K562 (cell line): ENCODE data around the gene PLAAT3. TPM values are rescaled to one million over a fixed set of nuclear protein-coding genes. Genes with fewer than 3 reads are reported as not detected.

Experiments
- ARID1B ChIP-seq: fragments of 450-650 bp; IDR thresholded peaks from 2 replicates; pipeline ENCODE4 v1.6.1; 2016; ENCODE audit warnings: antibody characterized with exemption, mild to moderate bottlenecking, inconsistent platforms
- CUX1 ChIP-seq: fragments of 200-800 bp; sonication (Bioruptor generic); IDR thresholded peaks from 2 replicates; pipeline ENCODE4 v1.6.1; 2016; ENCODE audit warnings: missing genetic modification characterization, missing compliant biosample characterization
- E4F1 ChIP-seq: fragments of 250-450 bp; sonication (Bioruptor Pico); IDR thresholded peaks from 2 replicates; pipeline ENCODE4 v1.5.0; 2021; ENCODE audit warnings: mild to moderate bottlenecking, borderline replicate concordance
- ESRRA ChIP-seq: fragments of 450-650 bp; IDR thresholded peaks from 2 replicates; pipeline ENCODE4 v1.6.1; 2014; ENCODE audit warnings: low read depth, mild to moderate bottlenecking, moderate library complexity, borderline replicate concordance
- ESRRB ChIP-seq: fragments of 250-450 bp; sonication (Bioruptor Pico); IDR thresholded peaks from 2 replicates; pipeline ENCODE4 v1.5.0; 2020; ENCODE audit warnings: mild to moderate bottlenecking, moderate library complexity, borderline replicate concordance
- MCM2 ChIP-seq: fragments of 450-650 bp; IDR thresholded peaks from 2 replicates; pipeline ENCODE4 v1.6.1; 2017; ENCODE audit warnings: low read depth, mild to moderate bottlenecking
- MLX ChIP-seq, 2 experiments: fragments of 450-650 bp in 1 of 2; sonication (generic) in 1 of 2; formaldehyde crosslinking; conservative IDR thresholded peaks; 2 replicates each; pipeline versions ENCODE4 v1.4.0 to v1.8.1; 2020 to 2022; ENCODE audit warnings: mild to moderate bottlenecking in 1 of 2, missing genetic modification reagents in 1 of 2
- SMARCC2 ChIP-seq: fragments of 450-650 bp; IDR thresholded peaks from 2 replicates; pipeline ENCODE4 v1.6.1; 2017; ENCODE audit warnings: antibody characterized with exemption, moderate library complexity, mild to moderate bottlenecking, low read depth
- SOX6 ChIP-seq: fragments of 450-650 bp; IDR thresholded peaks from 2 replicates; pipeline ENCODE4 v1.6.1; 2014; ENCODE audit warnings: mild to moderate bottlenecking
- SRSF7 ChIP-seq: fragments of 200-400 bp; formaldehyde crosslinking; optimal IDR thresholded peaks from 2 replicates; pipeline ENCODE3; 2017; ENCODE audit warnings: mild to moderate bottlenecking, low read depth, low read length
- ZKSCAN3 ChIP-seq: fragments of 250-450 bp; sonication (Bioruptor Pico); IDR thresholded peaks from 2 replicates; pipeline ENCODE4 v1.4.0; 2020
- ZNF143 ChIP-seq: sonication (generic); formaldehyde crosslinking; IDR thresholded peaks from 2 replicates; pipeline ENCODE4 v1.9.0; 2022; ENCODE audit warnings: mild to moderate bottlenecking, missing genetic modification reagents
- ZNF146 ChIP-seq: IDR thresholded peaks from one replicate; pipeline ENCODE4 v1.6.1; 2018; ENCODE audit warnings: missing compliant biosample characterization; ENCODE audit not compliant: unreplicated experiment
- ZNF444 ChIP-seq: fragments of 250-450 bp; sonication (Bioruptor Pico); IDR thresholded peaks from 2 replicates; pipeline ENCODE4 v1.4.0; 2020; ENCODE audit warnings: mild to moderate bottlenecking, moderate library complexity
- ZNF57 ChIP-seq: fragments of 450-650 bp; formaldehyde crosslinking; IDR thresholded peaks from 2 replicates; pipeline ENCODE4 v1.4.0; 2020; ENCODE audit warnings: mild to moderate bottlenecking, moderate library complexity
- ZNF668 ChIP-seq: fragments of 250-450 bp; sonication (Bioruptor Pico); IDR thresholded peaks from 2 replicates; pipeline ENCODE4 v1.8.0; 2022; ENCODE audit warnings: mild to moderate bottlenecking, inconsistent platforms
- ZNF830 ChIP-seq: fragments of 250-450 bp; sonication (Bioruptor Pico); IDR thresholded peaks from 2 replicates; pipeline ENCODE4 v1.5.0; 2021; ENCODE audit warnings: mild to moderate bottlenecking
- polyA plus RNA-seq, 8 experiments: library from polyadenylated mRNA; depleted of rRNA in 4 of 8; stranded (reverse) in 5 of 8; unstranded in 3 of 8; fragments of >200 nt; fragmentation: Nextera tagmentation in 2 of 8; fragmentation: Illumina TruSeq in 1 of 8; extraction: Ambion mirVana in 2 of 8; extraction: Trizol in 1 of 8; gene quantifications; 2 replicates each; pipeline versions ENCODE4 v1.2.1 to v1.2.3, GENCODE V29; 2011 to 2014; ENCODE audit warnings: inconsistent platforms in 1 of 8, missing spikeins in 1 of 8
- total RNA-seq, 7 experiments: library from RNA; depleted of rRNA in 6 of 7; stranded (reverse); fragments of >200 nt in 6 of 7; fragmentation: Illumina TruSeq in 2 of 7; extraction: Trizol in 2 of 7; gene quantifications; 2 replicates each; pipeline versions ENCODE4 v1.2.1 to v1.2.3, GENCODE V29; 2011 to 2021; ENCODE audit warnings: low replicate concordance in 1 of 7
- TF ChIP-seq, protein P1 (sequence below): fragments of 250-450 bp; sonication (Bioruptor Pico); IDR thresholded peaks from 2 replicates; pipeline ENCODE4 v1.8.0; 2022; ENCODE audit warnings: inconsistent platforms

Gene PLAAT3
- total and polyA plus RNA-seq, 9 of the 15 experiments (the other 6 are each of a cell fraction or from before 2014, with no cell fraction given), result 0.80 to 2.7 (median 1.4) TPM

DNA sequence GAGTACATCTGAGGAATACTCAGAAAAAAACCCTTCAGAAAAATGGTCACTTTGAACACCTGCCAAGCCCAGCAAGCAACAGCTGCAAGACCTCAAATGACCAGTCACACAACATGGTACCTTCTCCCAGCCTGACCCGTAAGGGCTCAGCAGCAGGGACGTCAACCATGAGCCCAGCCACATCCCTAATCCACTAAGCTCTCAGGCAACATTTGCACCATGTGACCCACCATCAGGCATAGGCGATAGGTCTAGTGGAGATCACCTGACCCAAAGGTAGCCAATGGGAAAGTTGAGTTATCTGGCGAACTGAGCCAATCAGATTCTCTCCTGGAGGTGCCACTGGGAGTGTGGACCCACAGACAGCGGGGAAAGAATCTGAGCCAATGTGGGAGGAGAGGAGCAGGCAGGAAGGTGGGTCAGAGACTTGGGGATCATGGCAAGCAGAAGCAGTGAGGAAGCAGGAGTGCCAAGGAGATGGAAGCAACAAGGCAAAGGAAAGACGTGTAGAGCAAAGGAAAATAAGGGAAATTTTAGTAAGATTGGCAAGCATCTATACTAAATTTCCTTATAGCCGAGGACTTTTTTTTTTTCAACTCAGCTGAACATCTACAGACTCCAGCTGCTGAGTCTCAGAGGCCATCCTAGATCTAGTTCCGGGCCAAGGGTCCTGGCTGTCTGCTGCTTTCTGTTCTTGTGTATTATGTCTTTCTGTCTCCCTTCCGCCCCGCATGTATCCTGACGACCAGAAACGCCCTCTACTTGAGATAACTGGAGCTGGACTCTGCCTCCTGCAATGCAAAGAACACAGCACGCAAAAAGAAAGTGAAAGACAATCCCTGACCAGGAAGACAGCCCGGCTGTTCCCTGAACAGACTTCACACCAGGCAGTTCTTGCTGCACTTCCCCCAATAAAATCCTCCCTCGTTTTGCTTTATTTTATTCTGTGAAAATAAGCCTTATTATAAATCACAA, 40.1 kb downstream of the PLAAT3 start (continued):
- TF ChIP-seq CUX1 (CRISPR knock-in tag) (peak; percentile 77; the same call in 1 of the 2 replicates), E4F1 (CRISPR knock-in tag) (no peak), SRSF7 (no peak), ARID1B (no peak; the same call in 1 of the 2 replicates), MCM2 (no peak), SOX6 (no peak), ZNF668 (CRISPR knock-in tag) (no peak), MLX (CRISPR knock-in tag; conservative IDR thresholded peaks at IDR 0.05) (no peak), ZNF830 (CRISPR knock-in tag) (no peak), ZNF57 (CRISPR knock-in tag) (no peak), ZNF146 (CRISPR knock-in tag) (no peak), ESRRA (no peak), ESRRB (CRISPR knock-in tag) (no peak), ZKSCAN3 (no peak), ZNF143 (no peak), SMARCC2 (no peak), ZNF444 (no peak)
- TF ChIP-seq, protein P1, sequence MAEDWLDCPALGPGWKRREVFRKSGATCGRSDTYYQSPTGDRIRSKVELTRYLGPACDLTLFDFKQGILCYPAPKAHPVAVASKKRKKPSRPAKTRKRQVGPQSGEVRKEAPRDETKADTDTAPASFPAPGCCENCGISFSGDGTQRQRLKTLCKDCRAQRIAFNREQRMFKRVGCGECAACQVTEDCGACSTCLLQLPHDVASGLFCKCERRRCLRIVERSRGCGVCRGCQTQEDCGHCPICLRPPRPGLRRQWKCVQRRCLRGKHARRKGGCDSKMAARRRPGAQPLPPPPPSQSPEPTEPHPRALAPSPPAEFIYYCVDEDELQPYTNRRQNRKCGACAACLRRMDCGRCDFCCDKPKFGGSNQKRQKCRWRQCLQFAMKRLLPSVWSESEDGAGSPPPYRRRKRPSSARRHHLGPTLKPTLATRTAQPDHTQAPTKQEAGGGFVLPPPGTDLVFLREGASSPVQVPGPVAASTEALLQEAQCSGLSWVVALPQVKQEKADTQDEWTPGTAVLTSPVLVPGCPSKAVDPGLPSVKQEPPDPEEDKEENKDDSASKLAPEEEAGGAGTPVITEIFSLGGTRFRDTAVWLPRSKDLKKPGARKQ (CRISPR knock-in tag), result no peak
